ENCODE results near the gene POLE2. TPM values are rescaled to one million over a fixed set of nuclear protein-coding genes. Genes with fewer than 3 reads are reported as not detected.

Gene POLE2
- total and polyA plus RNA-seq, 2 of the 13 experiments (the other 11 are each of a cell fraction or from before 2014, with no cell fraction given) = 16.6 to 37.0 TPM

GRCh38 chr14:49659526-49660455, 28.2 kb downstream of the POLE2 start (continued):
- 0 out of 4 replicates have a peak, but pooled peaks of 1 of the 2 experiments have one; percentile 19 for TF ChIP-seq ATF4 (CRISPR knock-in tag; IDR thresholded peaks at IDR 0.05)
- TF ChIP-seq FOXA1 (IDR thresholded peaks at IDR 0.05) = peak; percentile 54; the same call in 1 of the 2 replicates
- peak; percentile 93 for TF ChIP-seq FOXA1 (CRISPR knock-in tag; IDR thresholded peaks at IDR 0.05)
- no peak for TF ChIP-seq KDM3A (CRISPR knock-in tag; IDR thresholded peaks at IDR 0.05; ENCODE audit: low read depth)
- 0 out of 4 replicates have a peak, but pooled peaks of 1 of the 2 experiments have one; percentile 59 for TF ChIP-seq KLF16 (CRISPR knock-in tag; IDR thresholded peaks at IDR 0.05)
- TF ChIP-seq FOXO1 (CRISPR knock-in tag; IDR thresholded peaks at IDR 0.05) = peak; percentile 22; the same call in 1 of the 2 replicates
- 0 out of 4 replicates have a peak, but pooled peaks of 1 of the 2 experiments have one; percentile 34 for TF ChIP-seq HMGXB4 (CRISPR knock-in tag; IDR thresholded peaks at IDR 0.05; ENCODE audit: borderline replicate concordance in 1 of 2, low read depth in 1 of 2)
- peak; percentile 91 for TF ChIP-seq GATAD2A (CRISPR knock-in tag; IDR thresholded peaks at IDR 0.05)
- TF ChIP-seq CEBPG (CRISPR knock-in tag; IDR thresholded peaks at IDR 0.05) = peak; percentile 89
- peak; percentile 49; the same call in 1 of the 2 replicates for TF ChIP-seq ZNF792 (CRISPR knock-in tag; IDR thresholded peaks at IDR 0.05)
- 0 out of 2 replicates have a peak, but pooled peaks have one; percentile 60 for TF ChIP-seq PRDM10 (CRISPR knock-in tag; IDR thresholded peaks at IDR 0.05; ENCODE audit: low read depth)
- no peak; the same call in 1 of the 2 replicates for TF ChIP-seq KMT2B (CRISPR knock-in tag; IDR thresholded peaks at IDR 0.05)
- TF ChIP-seq ARID5B (CRISPR knock-in tag; IDR thresholded peaks at IDR 0.05) = peak; percentile 85
- TF ChIP-seq NFYC (CRISPR knock-in tag; IDR thresholded peaks at IDR 0.05) = no peak
- peak; percentile 68; the same call in 1 of the 2 replicates for TF ChIP-seq SOX5 (CRISPR knock-in tag; IDR thresholded peaks at IDR 0.05; ENCODE audit: borderline replicate concordance)
- TF ChIP-seq ZNF878 (CRISPR knock-in tag; IDR thresholded peaks at IDR 0.05) = peak; percentile 7; the same call in 1 of the 2 replicates
- peak; percentile 93 for TF ChIP-seq CEBPB (IDR thresholded peaks at IDR 0.05; ENCODE audit: borderline replicate concordance, low read depth, low read length)
- peak; percentile 57; the same call in 1 of the 2 replicates for TF ChIP-seq CREB1 (IDR thresholded peaks at IDR 0.05)
- peak; percentile 63 for TF ChIP-seq CREB1 (CRISPR knock-in tag; IDR thresholded peaks at IDR 0.05)
